PC-9 (cell line): ENCODE data around the gene UNC5C. TPM values are rescaled to one million over a fixed set of nuclear protein-coding genes. Genes with fewer than 3 reads are reported as not detected.

Source experiments
- BruUV-seq: library from RNA; stranded (reverse); fragments of 400-500 nt; replicated peaks from 2 replicates; lab custom pipeline; 2021; lab: Mats Ljungman, UMichigan
- CTCF ChIA-PET: fragments of 300-600 bp; sonication (Branson Sonifier 250); formaldehyde crosslinking; loops from one replicate; lab custom pipeline; 2022; ENCODE audit warnings: antibody characterized with exemption; lab: Charles Lee
- POLR2A ChIA-PET: fragments of 300-600 bp; sonication (Branson Sonifier 250); formaldehyde crosslinking; loops from one replicate; lab custom pipeline; 2022; ENCODE audit warnings: antibody characterized with exemption; ENCODE audit not compliant: unreplicated experiment; lab: Charles Lee
- DNase-seq, 2 experiments: peaks; one replicate each; pipeline versions ENCODE4 v3.0.0 to v3.0.0-alpha.2; 2015 to 2022; ENCODE audit warnings: mixed read lengths in 1 of 2
- H2AFZ ChIP-seq: fragments of 200-600 bp; sonication (generic); 2 replicates; pipeline ENCODE4 v1.8.1; 2017; ENCODE audit warnings: antibody characterized with exemption
- H3F3A ChIP-seq: fragments of 200-600 bp; sonication (generic); 2 replicates; pipeline ENCODE4 v1.8.1; 2017; ENCODE audit warnings: antibody characterized with exemption, mild to moderate bottlenecking, low read depth; ENCODE audit not compliant: insufficient read depth
- H3K27ac ChIP-seq: fragments of 200-600 bp; sonication (generic); 2 replicates; pipeline ENCODE4 v1.6.1; 2016; ENCODE audit warnings: mixed run types
- H3K27me3 ChIP-seq: fragments of 200-600 bp; sonication (generic); 2 replicates; pipeline ENCODE4 v1.6.1; 2016; ENCODE audit warnings: low read depth, mixed run types; ENCODE audit not compliant: insufficient read depth
- H3K36me3 ChIP-seq: fragments of 200-600 bp; sonication (generic); 2 replicates; pipeline ENCODE4 v1.6.1; 2016; ENCODE audit warnings: low read depth, mixed run types
- H3K4me1 ChIP-seq: fragments of 200-600 bp; sonication (generic); replicated peaks from 2 replicates; pipeline ENCODE4 v1.6.1; 2016; ENCODE audit warnings: mixed run types; ENCODE audit not compliant: insufficient read depth
- H3K4me2 ChIP-seq: fragments of 200-600 bp; sonication (generic); 2 replicates; pipeline ENCODE4 v1.6.1; 2017; ENCODE audit warnings: mixed run types
- H3K4me3 ChIP-seq: fragments of 200-600 bp; sonication (generic); 2 replicates; pipeline ENCODE4 v1.6.1; 2016; ENCODE audit warnings: mixed run types
- H3K79me2 ChIP-seq: fragments of 200-600 bp; sonication (generic); 2 replicates; pipeline ENCODE4 v1.6.1; 2017; ENCODE audit warnings: low read depth, mixed run types
- H3K9me2 ChIP-seq: fragments of 200-600 bp; sonication (generic); 2 replicates; pipeline ENCODE4 v1.8.1; 2017; ENCODE audit warnings: mild to moderate bottlenecking; ENCODE audit not compliant: insufficient read depth
- H3K9me3 ChIP-seq: fragments of 200-600 bp; sonication (generic); 2 replicates; pipeline ENCODE4 v1.8.1; 2016; ENCODE audit warnings: low read depth; ENCODE audit not compliant: insufficient read depth
- H4K20me1 ChIP-seq: fragments of 200-600 bp; sonication (generic); 2 replicates; pipeline ENCODE4 v1.8.1; 2017; ENCODE audit not compliant: insufficient read depth
- EZH2 ChIP-seq: fragments of 200-600 bp; sonication (generic); IDR thresholded peaks from 2 replicates; pipeline ENCODE4 v1.8.0; 2017; ENCODE audit warnings: antibody characterized with exemption, low read depth
- intact Hi-C: fragments of 100-400 bp; cut with micrococcal nuclease; formaldehyde crosslinking; loops from one replicate; pipeline ENCODE4 v1.10.0; 2022; ENCODE audit not compliant: unreplicated experiment
- total RNA-seq: library from RNA; stranded (reverse); gene quantifications from 2 replicates; pipeline ENCODE4 v1.2.3, GENCODE V29; 2021
- TF ChIP-seq, protein P1 (sequence below): fragments of 200-600 bp; sonication (generic); conservative IDR thresholded peaks from 2 replicates; pipeline ENCODE4 v1.6.1; 2017; ENCODE audit warnings: mixed run types, antibody characterized with exemption, mild to moderate bottlenecking, moderate library complexity

UNC5C gene
- total RNA-seq, 1 experiment from 2014 or later = not detected

- no peak overlapping the region for H3K27ac ChIP-seq
- H3K9me3 ChIP-seq = no peaks in the 10 kb centered on the region
- intact Hi-C loops = no loop called here
- no TSS peak for BruUV-seq
- ChIA-PET CTCF (no interaction called here), POLR2A (no interaction called here)
- no peaks in the 10 kb centered on the region for H3K4me1 ChIP-seq
- no peaks in the 10 kb centered on the region for H3F3A ChIP-seq
- H2AFZ ChIP-seq = no peak overlapping the region
- H3K36me3 ChIP-seq = no peaks in the 10 kb centered on the region
- DNase-seq = no peak
- H3K27me3 ChIP-seq = no peaks in the 10 kb centered on the region
- no peaks in the 10 kb centered on the region for H3K9me2 ChIP-seq
- no peaks in the 10 kb centered on the region for H4K20me1 ChIP-seq
- no peak overlapping the region for H3K4me3 ChIP-seq
- no peaks in the 10 kb centered on the region for H3K79me2 ChIP-seq
- TF ChIP-seq, protein P1, sequence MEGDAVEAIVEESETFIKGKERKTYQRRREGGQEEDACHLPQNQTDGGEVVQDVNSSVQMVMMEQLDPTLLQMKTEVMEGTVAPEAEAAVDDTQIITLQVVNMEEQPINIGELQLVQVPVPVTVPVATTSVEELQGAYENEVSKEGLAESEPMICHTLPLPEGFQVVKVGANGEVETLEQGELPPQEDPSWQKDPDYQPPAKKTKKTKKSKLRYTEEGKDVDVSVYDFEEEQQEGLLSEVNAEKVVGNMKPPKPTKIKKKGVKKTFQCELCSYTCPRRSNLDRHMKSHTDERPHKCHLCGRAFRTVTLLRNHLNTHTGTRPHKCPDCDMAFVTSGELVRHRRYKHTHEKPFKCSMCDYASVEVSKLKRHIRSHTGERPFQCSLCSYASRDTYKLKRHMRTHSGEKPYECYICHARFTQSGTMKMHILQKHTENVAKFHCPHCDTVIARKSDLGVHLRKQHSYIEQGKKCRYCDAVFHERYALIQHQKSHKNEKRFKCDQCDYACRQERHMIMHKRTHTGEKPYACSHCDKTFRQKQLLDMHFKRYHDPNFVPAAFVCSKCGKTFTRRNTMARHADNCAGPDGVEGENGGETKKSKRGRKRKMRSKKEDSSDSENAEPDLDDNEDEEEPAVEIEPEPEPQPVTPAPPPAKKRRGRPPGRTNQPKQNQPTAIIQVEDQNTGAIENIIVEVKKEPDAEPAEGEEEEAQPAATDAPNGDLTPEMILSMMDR = no peak
- TF ChIP-seq EZH2 = no peak
- no peak overlapping the region for H3K4me2 ChIP-seq
Measured at GRCh38 chr4:95515589-95515988, 33.2 kb downstream of the UNC5C start.

DNA sequence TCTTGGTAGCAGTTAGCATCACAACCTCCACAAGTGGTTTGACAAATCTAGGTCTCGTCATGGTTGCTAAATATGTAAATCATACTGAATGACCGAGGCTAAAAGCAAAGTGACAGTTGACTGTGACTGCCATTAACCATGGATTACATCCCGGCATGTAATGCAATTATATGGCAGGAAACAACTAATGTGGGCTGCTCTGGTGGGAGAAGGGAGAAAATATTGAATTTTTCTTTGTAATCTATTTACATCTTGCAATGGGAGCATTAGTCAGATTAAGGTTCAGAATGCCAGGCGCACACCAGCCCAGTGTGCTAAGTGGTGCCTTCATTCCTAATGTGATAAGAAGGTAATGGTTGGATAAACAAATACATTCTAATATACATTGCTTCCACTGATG is 35.8 kb downstream of the UNC5C start:
- Histone ChIP-seq H3K4me1 (no peaks in the 10 kb centered on the region), H3K4me3 (no peak overlapping the region), H3K27me3 (no peaks in the 10 kb centered on the region), H3K36me3 (no peaks in the 10 kb centered on the region), H4K20me1 (no peaks in the 10 kb centered on the region), H3F3A (no peaks in the 10 kb centered on the region), H3K9me3 (no peaks in the 10 kb centered on the region), H3K9me2 (no peaks in the 10 kb centered on the region), H3K79me2 (no peaks in the 10 kb centered on the region), H3K27ac (no peak overlapping the region), H3K4me2 (no peak overlapping the region), H2AFZ (no peak overlapping the region)
- TF ChIP-seq EZH2 = no peak
- TF ChIP-seq, protein P1 = no peak
- intact Hi-C loops = no loop called here
- CTCF ChIA-PET = no interaction called here
- no peak for DNase-seq
- POLR2A ChIA-PET = no interaction called here
- BruUV-seq = no TSS peak

DNA sequence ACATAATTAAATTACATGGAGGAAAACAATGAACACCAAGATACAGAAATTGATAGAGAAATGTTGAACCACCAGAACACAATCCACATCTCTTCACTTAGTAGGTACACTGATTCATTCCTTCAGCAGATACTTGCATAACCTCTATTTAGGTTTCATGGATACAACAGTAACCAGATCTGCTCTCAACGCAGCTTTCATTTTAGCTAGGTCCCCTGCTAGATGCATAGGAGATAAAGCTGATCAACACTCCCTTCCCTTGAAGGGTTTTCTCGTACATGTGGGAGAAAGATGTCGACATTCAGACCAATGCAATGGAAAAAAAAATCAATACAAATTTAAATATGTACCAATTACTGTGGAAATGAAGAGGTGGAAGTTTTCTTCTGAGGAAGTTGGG is 37.3 kb downstream of the UNC5C start:
- BruUV-seq = no TSS peak
- no peaks in the 10 kb centered on the region for H3K4me1 ChIP-seq
- H3K79me2 ChIP-seq = no peaks in the 10 kb centered on the region
- H3K4me3 ChIP-seq = no peak overlapping the region
- H3K9me2 ChIP-seq = no peaks in the 10 kb centered on the region
- CTCF ChIA-PET = no interaction called here
- TF ChIP-seq, protein P1 = no peak
- no peak for TF ChIP-seq EZH2
- H3K9me3 ChIP-seq = no peaks in the 10 kb centered on the region
- intact Hi-C loops = no loop called here
- DNase-seq = no peak
- no peak overlapping the region for H2AFZ ChIP-seq
- H4K20me1 ChIP-seq = no peaks in the 10 kb centered on the region
- POLR2A ChIA-PET = no interaction called here
- no peaks in the 10 kb centered on the region for H3K27me3 ChIP-seq
- H3K27ac ChIP-seq = no peak overlapping the region
- no peaks in the 10 kb centered on the region for H3F3A ChIP-seq
- no peaks in the 10 kb centered on the region for H3K36me3 ChIP-seq
- no peak overlapping the region for H3K4me2 ChIP-seq
